ENCODE results near the gene CFAP46.
"Not testable (repeated sequence)": the region's sequence is repeated elsewhere in the genome, so short reads cannot be mapped to it uniquely, and the experiment has no call there.

Gene CFAP46

DNA sequence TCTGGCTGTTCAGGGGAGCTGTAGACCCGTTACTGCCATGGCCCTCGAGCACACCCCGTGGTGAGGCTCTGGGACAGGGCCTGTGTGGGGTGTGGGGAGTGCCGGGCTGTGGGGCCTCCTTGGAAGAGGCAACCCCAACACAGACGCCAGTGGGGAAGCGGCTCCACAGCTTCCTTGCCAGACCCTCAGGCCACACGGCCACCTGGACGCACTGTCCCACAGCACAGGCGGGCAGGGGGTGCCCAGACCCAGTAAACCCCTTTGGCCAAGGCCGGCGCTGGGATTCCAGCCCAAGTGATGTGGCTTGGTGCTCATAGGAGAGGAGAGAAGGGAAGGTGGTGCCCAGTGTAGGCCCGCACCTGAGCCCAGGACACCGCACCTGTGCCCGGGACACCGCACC lies 143.5 kb downstream of the CFAP46 start:
- H3K4me3 ChIP-seq (ENCODE audit: low read length, poor library complexity, severe bottlenecking) = no peak overlapping the region
- H3K36me3 ChIP-seq (ENCODE audit: insufficient read depth, low read length) = no peaks in the 10 kb centered on the region
- H2AFZ ChIP-seq (ENCODE audit: low read length) = no peak overlapping the region
- H3K79me2 ChIP-seq (ENCODE audit: insufficient read depth, low read length) = no peaks in the 10 kb centered on the region
- H3K9ac ChIP-seq (ENCODE audit: low read depth, low read length, poor library complexity, severe bottlenecking) = no peak overlapping the region
- H3K4me1 ChIP-seq (ENCODE audit: insufficient read depth, low read length, poor library complexity, severe bottlenecking) = no peaks in the 10 kb centered on the region
- H3K9me2 ChIP-seq (replicated peaks; ENCODE audit: low read depth, low read length) = no peaks in the 10 kb centered on the region
- H4K20me1 ChIP-seq (ENCODE audit: insufficient read depth, low read length, poor library complexity, severe bottlenecking) = no peaks in the 10 kb centered on the region
- no peaks in the 10 kb centered on the region for H3F3A ChIP-seq (ENCODE audit: low read depth)
- H3K27me3 ChIP-seq (ENCODE audit: insufficient read depth, low read length, poor library complexity, severe bottlenecking) = no peaks in the 10 kb centered on the region
- H3K9me3 ChIP-seq (ENCODE audit: insufficient read depth, low read depth, low read length) = no peaks in the 10 kb centered on the region
- no peak for TF ChIP-seq EZH2phosphoT487 (IDR thresholded peaks at IDR 0.05; ENCODE audit: borderline replicate concordance)
- TF ChIP-seq, protein P1, sequence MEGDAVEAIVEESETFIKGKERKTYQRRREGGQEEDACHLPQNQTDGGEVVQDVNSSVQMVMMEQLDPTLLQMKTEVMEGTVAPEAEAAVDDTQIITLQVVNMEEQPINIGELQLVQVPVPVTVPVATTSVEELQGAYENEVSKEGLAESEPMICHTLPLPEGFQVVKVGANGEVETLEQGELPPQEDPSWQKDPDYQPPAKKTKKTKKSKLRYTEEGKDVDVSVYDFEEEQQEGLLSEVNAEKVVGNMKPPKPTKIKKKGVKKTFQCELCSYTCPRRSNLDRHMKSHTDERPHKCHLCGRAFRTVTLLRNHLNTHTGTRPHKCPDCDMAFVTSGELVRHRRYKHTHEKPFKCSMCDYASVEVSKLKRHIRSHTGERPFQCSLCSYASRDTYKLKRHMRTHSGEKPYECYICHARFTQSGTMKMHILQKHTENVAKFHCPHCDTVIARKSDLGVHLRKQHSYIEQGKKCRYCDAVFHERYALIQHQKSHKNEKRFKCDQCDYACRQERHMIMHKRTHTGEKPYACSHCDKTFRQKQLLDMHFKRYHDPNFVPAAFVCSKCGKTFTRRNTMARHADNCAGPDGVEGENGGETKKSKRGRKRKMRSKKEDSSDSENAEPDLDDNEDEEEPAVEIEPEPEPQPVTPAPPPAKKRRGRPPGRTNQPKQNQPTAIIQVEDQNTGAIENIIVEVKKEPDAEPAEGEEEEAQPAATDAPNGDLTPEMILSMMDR (conservative IDR thresholded peaks at IDR 0.05; ENCODE audit: low read length) = no peak
- H3K4me2 ChIP-seq (ENCODE audit: low read depth, low read length, poor library complexity, severe bottlenecking) = no peak overlapping the region

DNA sequence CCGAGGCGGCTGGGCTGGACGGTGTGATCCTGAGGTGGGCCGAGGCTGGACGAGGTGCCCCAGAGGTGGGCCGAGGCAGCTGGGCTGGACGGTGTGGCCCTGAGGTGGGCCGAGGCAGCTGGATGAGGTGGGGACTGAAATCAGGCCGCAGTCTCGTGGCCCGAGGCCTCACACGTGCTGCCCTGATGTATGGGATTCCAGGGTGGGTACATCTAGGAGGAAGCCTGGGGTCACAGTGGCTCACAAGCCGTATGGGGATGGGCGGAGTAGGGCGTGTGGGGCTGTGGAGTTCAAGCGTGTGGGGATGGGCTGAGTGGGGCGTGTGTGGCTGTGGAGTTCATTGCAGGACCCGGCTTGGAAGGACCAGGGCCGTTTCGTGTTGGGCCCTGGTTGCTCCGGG lies 144.0 kb downstream of the CFAP46 start:
- no peak overlapping the region for H3K9ac ChIP-seq (ENCODE audit: low read depth, low read length, poor library complexity, severe bottlenecking)
- H3K4me1 ChIP-seq (ENCODE audit: insufficient read depth, low read length, poor library complexity, severe bottlenecking) = no peaks in the 10 kb centered on the region
- TF ChIP-seq EZH2phosphoT487 (IDR thresholded peaks at IDR 0.05; ENCODE audit: borderline replicate concordance) = no peak
- TF ChIP-seq, protein P1 (conservative IDR thresholded peaks at IDR 0.05; ENCODE audit: low read length) = no peak
- H3K4me3 ChIP-seq (ENCODE audit: low read length, poor library complexity, severe bottlenecking) = no peak overlapping the region
- H4K20me1 ChIP-seq (ENCODE audit: insufficient read depth, low read length, poor library complexity, severe bottlenecking) = no peaks in the 10 kb centered on the region
- H2AFZ ChIP-seq (ENCODE audit: low read length) = no peak overlapping the region
- no peaks in the 10 kb centered on the region for H3K9me2 ChIP-seq (replicated peaks; ENCODE audit: low read depth, low read length)
- no peaks in the 10 kb centered on the region for H3K79me2 ChIP-seq (ENCODE audit: insufficient read depth, low read length)
- no peaks in the 10 kb centered on the region for H3K9me3 ChIP-seq (ENCODE audit: insufficient read depth, low read depth, low read length)
- H3F3A ChIP-seq (ENCODE audit: low read depth) = no peaks in the 10 kb centered on the region
- no peaks in the 10 kb centered on the region for H3K36me3 ChIP-seq (ENCODE audit: insufficient read depth, low read length)
- H3K27me3 ChIP-seq (ENCODE audit: insufficient read depth, low read length, poor library complexity, severe bottlenecking) = no peaks in the 10 kb centered on the region
- no peak overlapping the region for H3K4me2 ChIP-seq (ENCODE audit: low read depth, low read length, poor library complexity, severe bottlenecking)

- H3K27me3 ChIP-seq (ENCODE audit: insufficient read depth, low read length, poor library complexity, severe bottlenecking); H3K4me2 ChIP-seq (ENCODE audit: low read depth, low read length, poor library complexity, severe bottlenecking); H3K9me3 ChIP-seq (ENCODE audit: insufficient read depth, low read depth, low read length); H3K4me1 ChIP-seq (ENCODE audit: insufficient read depth, low read length, poor library complexity, severe bottlenecking); H2AFZ ChIP-seq (ENCODE audit: low read length); H3K4me3 ChIP-seq (ENCODE audit: low read length, poor library complexity, severe bottlenecking); H3K9me2 ChIP-seq (replicated peaks; ENCODE audit: low read depth, low read length); H3K9ac ChIP-seq (ENCODE audit: low read depth, low read length, poor library complexity, severe bottlenecking); H3K36me3 ChIP-seq (ENCODE audit: insufficient read depth, low read length); H4K20me1 ChIP-seq (ENCODE audit: insufficient read depth, low read length, poor library complexity, severe bottlenecking); H3F3A ChIP-seq (ENCODE audit: low read depth); H3K79me2 ChIP-seq (ENCODE audit: insufficient read depth, low read length): not testable (repeated sequence)
These were observed 144.4 kb downstream of the CFAP46 start for GRCh38 chr10:132797986-132798385.

- Histone ChIP-seq H3K9me2 (replicated peaks; ENCODE audit: low read depth, low read length) (no peaks in the 10 kb centered on the region), H3K27me3 (ENCODE audit: insufficient read depth, low read length, poor library complexity, severe bottlenecking) (no peaks in the 10 kb centered on the region), H3K4me2 (ENCODE audit: low read depth, low read length, poor library complexity, severe bottlenecking) (no peak overlapping the region), H3F3A (ENCODE audit: low read depth) (no peaks in the 10 kb centered on the region), H3K9ac (ENCODE audit: low read depth, low read length, poor library complexity, severe bottlenecking) (no peak overlapping the region), H3K4me3 (ENCODE audit: low read length, poor library complexity, severe bottlenecking) (no peak overlapping the region), H3K9me3 (ENCODE audit: insufficient read depth, low read depth, low read length) (no peaks in the 10 kb centered on the region), H3K79me2 (ENCODE audit: insufficient read depth, low read length) (no peaks in the 10 kb centered on the region), H2AFZ (ENCODE audit: low read length) (no peak overlapping the region), H3K36me3 (ENCODE audit: insufficient read depth, low read length) (no peaks in the 10 kb centered on the region), H3K4me1 (ENCODE audit: insufficient read depth, low read length, poor library complexity, severe bottlenecking) (no peaks in the 10 kb centered on the region), H4K20me1 (ENCODE audit: insufficient read depth, low read length, poor library complexity, severe bottlenecking) (no peaks in the 10 kb centered on the region)
- TF ChIP-seq, protein P1 (conservative IDR thresholded peaks at IDR 0.05; ENCODE audit: low read length) = no peak
- no peak for TF ChIP-seq EZH2phosphoT487 (IDR thresholded peaks at IDR 0.05; ENCODE audit: borderline replicate concordance)
These were observed 145.5 kb downstream of the CFAP46 start for GRCh38 chr10:132796846-132797245.
